GM23338 (cell line): ENCODE results near the gene CCDC40. TPM values are rescaled to one million over a fixed set of nuclear protein-coding genes. Genes with fewer than 3 reads are reported as not detected.

Source experiments
- ATAC-seq: fragments of 200-7000 bp; cut with Tn5 transposase; 3 replicates; pipeline ENCODE4 v1.9.1; 2020
- DNase-seq: peaks from one replicate; pipeline ENCODE4 v3.0.0-alpha.2; 2015; ENCODE audit warnings: low spot score
- H2AFZ ChIP-seq: fragments of 200-600 bp; sonication (generic); 2 replicates; pipeline ENCODE4 v1.8.0; 2016; ENCODE audit warnings: antibody characterized with exemption, mild to moderate bottlenecking, moderate library complexity
- H3F3A ChIP-seq: fragments of 200-600 bp; sonication (generic); replicated peaks from 2 replicates; pipeline ENCODE4 v1.8.0; 2017; ENCODE audit warnings: antibody characterized with exemption, mixed run types, low read depth
- H3K27ac ChIP-seq: fragments of 200-600 bp; sonication (generic); 2 replicates; pipeline ENCODE4 v1.6.1; 2016; ENCODE audit warnings: low read depth
- H3K27me3 ChIP-seq: fragments of 200-600 bp; sonication (generic); 2 replicates; pipeline ENCODE4 v1.8.0; 2016; ENCODE audit warnings: mild to moderate bottlenecking, mixed run types, moderate library complexity; ENCODE audit not compliant: insufficient read depth
- H3K36me3 ChIP-seq: fragments of 200-600 bp; sonication (generic); 2 replicates; pipeline ENCODE4 v1.8.0; 2016; ENCODE audit warnings: mild to moderate bottlenecking; ENCODE audit not compliant: insufficient read depth
- H3K4me1 ChIP-seq: fragments of 200-600 bp; sonication (generic); 2 replicates; pipeline ENCODE4 v1.8.0; 2016; ENCODE audit warnings: mild to moderate bottlenecking, moderate library complexity; ENCODE audit not compliant: insufficient read depth
- H3K4me2 ChIP-seq: fragments of 200-600 bp; sonication (generic); 2 replicates; pipeline ENCODE4 v1.7.1; 2017; ENCODE audit warnings: mixed run types
- H3K4me3 ChIP-seq: fragments of 200-600 bp; sonication (generic); 2 replicates; pipeline ENCODE4 v1.6.1; 2016; ENCODE audit warnings: mixed run types
- H3K79me2 ChIP-seq: fragments of 200-600 bp; sonication (generic); replicated peaks from 2 replicates; pipeline ENCODE4 v1.8.0; 2017; ENCODE audit warnings: mild to moderate bottlenecking; ENCODE audit not compliant: insufficient read depth
- H3K9me2 ChIP-seq: fragments of 200-600 bp; sonication (generic); 2 replicates; pipeline ENCODE4 v1.8.0; 2017; ENCODE audit not compliant: insufficient read depth
- H4K20me1 ChIP-seq: fragments of 200-600 bp; sonication (generic); replicated peaks from 2 replicates; pipeline ENCODE4 v1.8.0; 2017; ENCODE audit warnings: mild to moderate bottlenecking; ENCODE audit not compliant: insufficient read depth
- H3K27ac Mint-ChIP-seq: 2 replicates; pipeline ENCODE4 v1.8.0; 2020; ENCODE audit warnings: inconsistent platforms, mild to moderate bottlenecking, moderate library complexity, mixed read lengths
- H3K27me3 Mint-ChIP-seq: 3 replicates; pipeline ENCODE4 v1.8.0; 2022; ENCODE audit warnings: low read depth, mild to moderate bottlenecking, moderate library complexity, mixed read lengths, inconsistent platforms; ENCODE audit not compliant: insufficient read depth, poor library complexity
- H3K36me3 Mint-ChIP-seq: 3 replicates; pipeline ENCODE4 v1.8.0; 2021; ENCODE audit warnings: low read depth, mild to moderate bottlenecking, inconsistent platforms, moderate library complexity, mixed read lengths
- H3K4me1 Mint-ChIP-seq: 3 replicates; pipeline ENCODE4 v1.8.0; 2020; ENCODE audit warnings: mild to moderate bottlenecking, inconsistent platforms, mixed read lengths
- H3K4me3 Mint-ChIP-seq: 3 replicates; pipeline ENCODE4 v1.8.0; 2021; ENCODE audit warnings: moderate library complexity, mild to moderate bottlenecking, inconsistent platforms, mixed read lengths
- H3K9me3 Mint-ChIP-seq: 3 replicates; pipeline ENCODE4 v1.8.0; 2020; ENCODE audit warnings: moderate library complexity, mild to moderate bottlenecking, inconsistent platforms, mixed read lengths
- CREB1 ChIP-seq: fragments of 250-450 bp; sonication (Bioruptor Pico); IDR thresholded peaks from 2 replicates; pipeline ENCODE4 v1.5.0; 2020; ENCODE audit warnings: low read depth, mild to moderate bottlenecking, moderate library complexity
- ETS1 ChIP-seq: IDR thresholded peaks from 2 replicates; pipeline ENCODE4 v1.6.1; 2016; ENCODE audit warnings: antibody characterized with exemption
- EZH2 ChIP-seq: fragments of 200-600 bp; sonication (generic); IDR thresholded peaks from one replicate; pipeline ENCODE4 v1.8.0; 2017; ENCODE audit warnings: antibody characterized with exemption, mild to moderate bottlenecking, low read depth; ENCODE audit not compliant: unreplicated experiment
- JUNB ChIP-seq: IDR thresholded peaks from one replicate; pipeline ENCODE4 v1.6.1; 2016; ENCODE audit warnings: antibody characterized with exemption; ENCODE audit not compliant: unreplicated experiment
- NANOG ChIP-seq: IDR thresholded peaks from 2 replicates; pipeline ENCODE4 v1.6.1; 2016; ENCODE audit warnings: antibody characterized with exemption, borderline replicate concordance
- POLR2AphosphoS5 ChIP-seq: IDR thresholded peaks from 2 replicates; pipeline ENCODE4 v1.6.1; 2016; ENCODE audit warnings: antibody characterized with exemption, low read depth
- STAT1 ChIP-seq: IDR thresholded peaks from one replicate; pipeline ENCODE4 v1.6.1; 2016; ENCODE audit warnings: antibody characterized with exemption; ENCODE audit not compliant: unreplicated experiment
- ZNF114 ChIP-seq: fragments of 250-450 bp; sonication (Bioruptor Pico); IDR thresholded peaks from 2 replicates; pipeline ENCODE4 v1.5.0; 2020; ENCODE audit warnings: mild to moderate bottlenecking, moderate library complexity
- ZNF462 ChIP-seq: fragments of 250-450 bp; sonication (Bioruptor Pico); IDR thresholded peaks from 2 replicates; pipeline ENCODE4 v1.5.0; 2020; ENCODE audit warnings: mild to moderate bottlenecking, moderate library complexity
- polyA plus RNA-seq: library from polyadenylated mRNA; unstranded; fragments of >200 nt; fragmentation: Nextera tagmentation; extraction: Ambion mirVana; gene quantifications from 2 replicates; pipeline ENCODE4 v1.2.1, GENCODE V29; 2016
- total RNA-seq: library from RNA; depleted of rRNA; stranded (reverse); fragments of >200 nt; shearing (Covaris generic); gene quantifications from 2 replicates; pipeline ENCODE4 v1.2.3, GENCODE V29; 2014

The CCDC40 gene
- total and polyA plus RNA-seq, 2 experiments from 2014 or later = 7.6 to 8.1 TPM

GRCh38 chr17:80034791-80035686, 1.4 kb upstream of the CCDC40 start:
- Mint-ChIP-seq H3K36me3 (peaks cover 6% of the 10 kb centered on the region), H3K4me3 (peak overlapping the region; percentile 90), H3K27me3 (peaks cover 7% of the 10 kb centered on the region), H3K4me1 (peaks cover 38% of the 10 kb centered on the region), H3K9me3 (no peaks in the 10 kb centered on the region), H3K27ac (peak overlapping the region; percentile 87)
- Histone ChIP-seq H4K20me1 (peaks cover 44% of the 10 kb centered on the region), H3K36me3 (peaks cover 2% of the 10 kb centered on the region; the same call in 1 of the 2 replicates), H3K9me2 (no peaks in the 10 kb centered on the region), H3K4me2 (peak overlapping the region; percentile 78), H2AFZ (no peak overlapping the region), H3K79me2 (peaks cover 52% of the 10 kb centered on the region), H3K27me3 (no peaks in the 10 kb centered on the region), H3K27ac (peak overlapping the region; percentile 28; the same call in 1 of the 2 replicates), H3K4me3 (peak overlapping the region; percentile 85), H3K4me1 (peaks cover 31% of the 10 kb centered on the region; the same call in 1 of the 2 replicates), H3F3A (no peaks in the 10 kb centered on the region)
- ATAC-seq (peak; percentile 13), DNase-seq (peak; percentile 70)
- TF ChIP-seq ETS1 (0 out of 2 replicates have a peak, but pooled peaks have one; percentile 16), ZNF114 (CRISPR knock-in tag) (no peak), EZH2 (no peak), CREB1 (no peak), JUNB (no peak), NANOG (no peak), STAT1 (no peak), POLR2AphosphoS5 (no peak)

GRCh38 chr17:80035687-80035936, 830 bp upstream of the CCDC40 start, which contains the start of gene TBC1D16:
TSS of gene TBC1D16 (minus strand) at chr17:80035872. CDS start at chr17:80013547, 22,325 bp downstream.
- Mint-ChIP-seq H3K27me3 (peaks cover 7% of the 10 kb centered on the region), H3K9me3 (no peaks in the 10 kb centered on the region), H3K27ac (peak within 1 kb of the TSS; percentile 87), H3K36me3 (peaks cover 10% of the 10 kb centered on the region), H3K4me1 (peaks cover 36% of the 10 kb centered on the region), H3K4me3 (peak within 1 kb of the TSS; percentile 90)
- Histone ChIP-seq H3K4me3 (peak within 1 kb of the TSS; percentile 95), H4K20me1 (peaks cover 39% of the 10 kb centered on the region), H3K27me3 (no peaks in the 10 kb centered on the region), H3K9me2 (no peaks in the 10 kb centered on the region), H2AFZ (peak within 1 kb of the TSS; percentile 90), H3K4me1 (peaks cover 32% of the 10 kb centered on the region), H3K27ac (peak within 1 kb of the TSS; percentile 69), H3K79me2 (peaks cover 46% of the 10 kb centered on the region), H3K36me3 (peaks cover 2% of the 10 kb centered on the region; the same call in 1 of the 2 replicates), H3K4me2 (peak within 1 kb of the TSS; percentile 98), H3F3A (no peaks in the 10 kb centered on the region)
- TF ChIP-seq ZNF462 (CRISPR knock-in tag) = no peak
- DNase-seq (no peak), ATAC-seq (no peak)
